GM23338 (cell line): ENCODE measurements around the gene CIDEA. TPM values are rescaled to one million over a fixed set of nuclear protein-coding genes. Genes with fewer than 3 reads are reported as not detected.

Experiments used
- ATAC-seq: fragments of 200-7000 bp; cut with Tn5 transposase; 3 replicates; pipeline ENCODE4 v1.9.1; 2020
- DNase-seq: peaks from one replicate; pipeline ENCODE4 v3.0.0-alpha.2; 2015; ENCODE audit warnings: low spot score
- H2AFZ ChIP-seq: fragments of 200-600 bp; sonication (generic); 2 replicates; pipeline ENCODE4 v1.8.0; 2016; ENCODE audit warnings: antibody characterized with exemption, mild to moderate bottlenecking, moderate library complexity
- H3F3A ChIP-seq: fragments of 200-600 bp; sonication (generic); replicated peaks from 2 replicates; pipeline ENCODE4 v1.8.0; 2017; ENCODE audit warnings: antibody characterized with exemption, mixed run types, low read depth
- H3K27ac ChIP-seq: fragments of 200-600 bp; sonication (generic); 2 replicates; pipeline ENCODE4 v1.6.1; 2016; ENCODE audit warnings: low read depth
- H3K27me3 ChIP-seq: fragments of 200-600 bp; sonication (generic); 2 replicates; pipeline ENCODE4 v1.8.0; 2016; ENCODE audit warnings: mild to moderate bottlenecking, mixed run types, moderate library complexity; ENCODE audit not compliant: insufficient read depth
- H3K36me3 ChIP-seq: fragments of 200-600 bp; sonication (generic); 2 replicates; pipeline ENCODE4 v1.8.0; 2016; ENCODE audit warnings: mild to moderate bottlenecking; ENCODE audit not compliant: insufficient read depth
- H3K4me1 ChIP-seq: fragments of 200-600 bp; sonication (generic); 2 replicates; pipeline ENCODE4 v1.8.0; 2016; ENCODE audit warnings: mild to moderate bottlenecking, moderate library complexity; ENCODE audit not compliant: insufficient read depth
- H3K4me2 ChIP-seq: fragments of 200-600 bp; sonication (generic); 2 replicates; pipeline ENCODE4 v1.7.1; 2017; ENCODE audit warnings: mixed run types
- H3K4me3 ChIP-seq: fragments of 200-600 bp; sonication (generic); 2 replicates; pipeline ENCODE4 v1.6.1; 2016; ENCODE audit warnings: mixed run types
- H3K79me2 ChIP-seq: fragments of 200-600 bp; sonication (generic); replicated peaks from 2 replicates; pipeline ENCODE4 v1.8.0; 2017; ENCODE audit warnings: mild to moderate bottlenecking; ENCODE audit not compliant: insufficient read depth
- H3K9me2 ChIP-seq: fragments of 200-600 bp; sonication (generic); 2 replicates; pipeline ENCODE4 v1.8.0; 2017; ENCODE audit not compliant: insufficient read depth
- H4K20me1 ChIP-seq: fragments of 200-600 bp; sonication (generic); replicated peaks from 2 replicates; pipeline ENCODE4 v1.8.0; 2017; ENCODE audit warnings: mild to moderate bottlenecking; ENCODE audit not compliant: insufficient read depth
- H3K27ac Mint-ChIP-seq: 2 replicates; pipeline ENCODE4 v1.8.0; 2020; ENCODE audit warnings: inconsistent platforms, mild to moderate bottlenecking, moderate library complexity, mixed read lengths
- H3K27me3 Mint-ChIP-seq: 3 replicates; pipeline ENCODE4 v1.8.0; 2022; ENCODE audit warnings: low read depth, mild to moderate bottlenecking, moderate library complexity, mixed read lengths, inconsistent platforms; ENCODE audit not compliant: insufficient read depth, poor library complexity
- H3K36me3 Mint-ChIP-seq: 3 replicates; pipeline ENCODE4 v1.8.0; 2021; ENCODE audit warnings: low read depth, mild to moderate bottlenecking, inconsistent platforms, moderate library complexity, mixed read lengths
- H3K4me1 Mint-ChIP-seq: 3 replicates; pipeline ENCODE4 v1.8.0; 2020; ENCODE audit warnings: mild to moderate bottlenecking, inconsistent platforms, mixed read lengths
- H3K4me3 Mint-ChIP-seq: 3 replicates; pipeline ENCODE4 v1.8.0; 2021; ENCODE audit warnings: moderate library complexity, mild to moderate bottlenecking, inconsistent platforms, mixed read lengths
- H3K9me3 Mint-ChIP-seq: 3 replicates; pipeline ENCODE4 v1.8.0; 2020; ENCODE audit warnings: moderate library complexity, mild to moderate bottlenecking, inconsistent platforms, mixed read lengths
- CREB1 ChIP-seq: fragments of 250-450 bp; sonication (Bioruptor Pico); IDR thresholded peaks from 2 replicates; pipeline ENCODE4 v1.5.0; 2020; ENCODE audit warnings: low read depth, mild to moderate bottlenecking, moderate library complexity
- CTCF ChIP-seq, 2 experiments: fragments of 200-600 bp in 1 of 2; sonication (generic) in 1 of 2; conservative IDR thresholded peaks; 2 replicates each; pipeline versions ENCODE4 v1.5.1 to v1.6.1; 2016 to 2017; ENCODE audit warnings: antibody characterized with exemption in 2 of 2, low read depth in 2 of 2, mild to moderate bottlenecking in 2 of 2, moderate library complexity in 1 of 2
- ETS1 ChIP-seq: IDR thresholded peaks from 2 replicates; pipeline ENCODE4 v1.6.1; 2016; ENCODE audit warnings: antibody characterized with exemption
- EZH2 ChIP-seq: fragments of 200-600 bp; sonication (generic); IDR thresholded peaks from one replicate; pipeline ENCODE4 v1.8.0; 2017; ENCODE audit warnings: antibody characterized with exemption, mild to moderate bottlenecking, low read depth; ENCODE audit not compliant: unreplicated experiment
- EZH2phosphoT487 ChIP-seq: fragments of 200-600 bp; sonication (generic); IDR thresholded peaks from one replicate; pipeline ENCODE4 v1.8.1; 2018; ENCODE audit warnings: antibody characterized with exemption; ENCODE audit not compliant: unreplicated experiment
- JUNB ChIP-seq: IDR thresholded peaks from one replicate; pipeline ENCODE4 v1.6.1; 2016; ENCODE audit warnings: antibody characterized with exemption; ENCODE audit not compliant: unreplicated experiment
- POLR2AphosphoS5 ChIP-seq: IDR thresholded peaks from 2 replicates; pipeline ENCODE4 v1.6.1; 2016; ENCODE audit warnings: antibody characterized with exemption, low read depth
- REST ChIP-seq: IDR thresholded peaks from one replicate; pipeline ENCODE4 v1.6.1; 2018; ENCODE audit warnings: antibody characterized with exemption; ENCODE audit not compliant: unreplicated experiment
- STAT1 ChIP-seq: IDR thresholded peaks from one replicate; pipeline ENCODE4 v1.6.1; 2016; ENCODE audit warnings: antibody characterized with exemption; ENCODE audit not compliant: unreplicated experiment
- ZNF114 ChIP-seq: fragments of 250-450 bp; sonication (Bioruptor Pico); IDR thresholded peaks from 2 replicates; pipeline ENCODE4 v1.5.0; 2020; ENCODE audit warnings: mild to moderate bottlenecking, moderate library complexity
- polyA plus RNA-seq: library from polyadenylated mRNA; unstranded; fragments of >200 nt; fragmentation: Nextera tagmentation; extraction: Ambion mirVana; gene quantifications from 2 replicates; pipeline ENCODE4 v1.2.1, GENCODE V29; 2016
- total RNA-seq: library from RNA; depleted of rRNA; stranded (reverse); fragments of >200 nt; shearing (Covaris generic); gene quantifications from 2 replicates; pipeline ENCODE4 v1.2.3, GENCODE V29; 2014

Gene CIDEA
- total and polyA plus RNA-seq, 2 experiments from 2014 or later: 0.45 TPM; not detected in 1

GRCh38 chr18:12308386-12309100, 54.4 kb downstream of the CIDEA start (continued):
- TF ChIP-seq CTCF (conservative IDR thresholded peaks at IDR 0.05; ENCODE audit: low read depth in 2 of 2) (no peak), REST (no peak), STAT1 (no peak), EZH2 (no peak), POLR2AphosphoS5 (no peak), ZNF114 (CRISPR knock-in tag) (no peak)

- Histone ChIP-seq H3K4me2 (peak overlapping the region; percentile 92), H3K9me2 (no peaks in the 10 kb centered on the region), H2AFZ (no peak overlapping the region), H3K4me1 (peaks cover 38% of the 10 kb centered on the region), H3K79me2 (peaks cover 50% of the 10 kb centered on the region), H3K27me3 (peaks cover 29% of the 10 kb centered on the region), H3K4me3 (peak overlapping the region; percentile 95), H3F3A (peaks cover 23% of the 10 kb centered on the region), H3K36me3 (peaks cover 27% of the 10 kb centered on the region), H4K20me1 (peaks cover 8% of the 10 kb centered on the region; the same call in 1 of the 2 replicates), H3K27ac (no peak overlapping the region)
- DNase-seq (no peak), ATAC-seq (no peak)
- peaks cover 44% of the 10 kb centered on the region for H3K36me3 Mint-ChIP-seq
- peak overlapping the region; percentile 79 for H3K4me3 Mint-ChIP-seq
- peaks cover 35% of the 10 kb centered on the region for H3K27me3 Mint-ChIP-seq
- no peak overlapping the region for H3K27ac Mint-ChIP-seq
- peaks cover 40% of the 10 kb centered on the region for H3K4me1 Mint-ChIP-seq
- peaks cover 11% of the 10 kb centered on the region; the same call in 2 of the 3 replicates for H3K9me3 Mint-ChIP-seq
- no peak for TF ChIP-seq CTCF (conservative IDR thresholded peaks at IDR 0.05; ENCODE audit: low read depth in 2 of 2)
- no peak for TF ChIP-seq EZH2phosphoT487
- TF ChIP-seq ETS1: no peak
- no peak for TF ChIP-seq ZNF114 (CRISPR knock-in tag)
- no peak for TF ChIP-seq POLR2AphosphoS5
- no peak for TF ChIP-seq CREB1 (CRISPR knock-in tag)
- TF ChIP-seq STAT1: no peak
- no peak for TF ChIP-seq REST
- no peak for TF ChIP-seq JUNB
Observed at GRCh38 chr18:12309683-12310198, 55.6 kb downstream of the CIDEA start.
